Stimulated activated naive CD8-positive, alpha-beta T cell treated with anti-CD3 and anti-CD28 coated beads, Interleukin-15, Interleukin-2, amounts not matched to agents 100 ng/mL and 50 ng/mL, for 24 hours (primary cell): ENCODE results near the gene PPM1J.

Experiments
- H3K27ac Mint-ChIP-seq: one replicate; pipeline ENCODE4 v1.8.0; 2021; ENCODE audit warnings: mild to moderate bottlenecking, mixed read lengths
- H3K27me3 Mint-ChIP-seq: one replicate; pipeline ENCODE4 v1.8.0; 2021; ENCODE audit warnings: mixed read lengths
- H3K36me3 Mint-ChIP-seq: one replicate; pipeline ENCODE4 v1.8.0; 2021; ENCODE audit warnings: low read depth, mixed read lengths
- H3K4me1 Mint-ChIP-seq: one replicate; pipeline ENCODE4 v1.8.0; 2021; ENCODE audit warnings: low read depth, mixed read lengths
- H3K4me3 Mint-ChIP-seq: one replicate; pipeline ENCODE4 v1.8.0; 2021; ENCODE audit warnings: mild to moderate bottlenecking, mixed read lengths
- H3K9me3 Mint-ChIP-seq: one replicate; pipeline ENCODE4 v1.8.0; 2021; ENCODE audit warnings: mixed read lengths

Gene PPM1J

DNA sequence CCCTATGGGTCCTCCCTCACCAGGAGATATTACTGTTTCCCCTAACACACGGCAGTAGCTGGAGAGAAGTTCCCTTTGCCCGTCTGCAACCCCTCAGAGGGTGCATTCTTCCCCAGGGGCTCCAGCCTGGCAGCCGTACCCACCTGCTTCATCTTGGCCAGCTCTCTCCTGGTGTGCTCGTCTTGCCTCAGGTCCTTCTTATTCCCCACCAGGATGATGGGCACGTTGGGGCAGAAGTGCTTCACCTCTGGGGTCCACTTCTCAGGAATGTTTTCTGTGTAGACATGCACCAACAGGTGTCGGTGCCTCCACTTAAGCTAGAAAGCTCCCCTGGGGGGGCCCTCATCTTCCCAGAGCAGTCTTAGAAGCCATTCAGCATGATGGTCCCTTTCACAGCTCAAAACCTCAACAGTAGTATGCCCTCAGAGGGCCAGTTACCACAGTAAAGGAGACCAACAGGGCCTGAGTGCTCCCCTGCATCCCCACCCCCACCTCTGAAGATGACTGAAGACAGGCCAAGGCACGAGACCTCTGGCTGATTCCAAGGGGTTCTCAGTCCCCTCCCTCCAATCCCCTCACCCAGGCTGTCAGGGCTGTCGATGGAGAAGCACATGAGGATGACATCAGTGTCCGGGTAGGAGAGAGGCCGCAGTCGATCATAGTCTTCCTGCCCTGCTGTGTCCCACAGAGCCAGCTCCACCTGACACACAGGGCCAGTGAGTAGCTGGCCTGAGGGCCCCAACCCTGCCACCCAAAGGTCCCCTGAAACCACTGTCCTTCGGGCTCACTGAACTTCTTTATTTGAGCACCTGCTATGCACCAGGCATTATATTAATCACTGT is 12.5 kb downstream of the PPM1J start:
- H3K27ac Mint-ChIP-seq, result peak overlapping the region; percentile 90
- peaks cover 26% of the 10 kb centered on the region for H3K36me3 Mint-ChIP-seq
- H3K27me3 Mint-ChIP-seq, result peaks cover 2% of the 10 kb centered on the region
- H3K9me3 Mint-ChIP-seq, result no peaks in the 10 kb centered on the region
- H3K4me3 Mint-ChIP-seq, result no peak overlapping the region
- peaks cover 73% of the 10 kb centered on the region for H3K4me1 Mint-ChIP-seq

DNA sequence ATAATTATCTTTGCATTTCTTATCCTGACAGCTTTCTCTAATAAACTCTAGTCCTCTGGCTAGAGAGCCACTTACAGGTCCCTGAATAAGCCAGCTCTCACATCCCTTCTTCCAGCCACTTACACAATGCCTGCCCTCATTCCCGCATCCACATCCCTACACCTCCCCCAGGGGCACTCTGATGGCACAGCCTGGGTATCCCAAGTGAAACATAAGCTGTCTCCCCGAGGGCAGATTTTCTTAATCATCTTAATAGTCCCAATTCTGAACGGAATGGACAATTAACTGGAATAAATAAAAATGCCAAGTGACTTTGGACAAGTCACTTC is 13.1 kb downstream of the PPM1J start:
- Mint-ChIP-seq H3K4me3 (no peak overlapping the region), H3K36me3 (peaks cover 26% of the 10 kb centered on the region), H3K4me1 (peaks cover 71% of the 10 kb centered on the region)

DNA sequence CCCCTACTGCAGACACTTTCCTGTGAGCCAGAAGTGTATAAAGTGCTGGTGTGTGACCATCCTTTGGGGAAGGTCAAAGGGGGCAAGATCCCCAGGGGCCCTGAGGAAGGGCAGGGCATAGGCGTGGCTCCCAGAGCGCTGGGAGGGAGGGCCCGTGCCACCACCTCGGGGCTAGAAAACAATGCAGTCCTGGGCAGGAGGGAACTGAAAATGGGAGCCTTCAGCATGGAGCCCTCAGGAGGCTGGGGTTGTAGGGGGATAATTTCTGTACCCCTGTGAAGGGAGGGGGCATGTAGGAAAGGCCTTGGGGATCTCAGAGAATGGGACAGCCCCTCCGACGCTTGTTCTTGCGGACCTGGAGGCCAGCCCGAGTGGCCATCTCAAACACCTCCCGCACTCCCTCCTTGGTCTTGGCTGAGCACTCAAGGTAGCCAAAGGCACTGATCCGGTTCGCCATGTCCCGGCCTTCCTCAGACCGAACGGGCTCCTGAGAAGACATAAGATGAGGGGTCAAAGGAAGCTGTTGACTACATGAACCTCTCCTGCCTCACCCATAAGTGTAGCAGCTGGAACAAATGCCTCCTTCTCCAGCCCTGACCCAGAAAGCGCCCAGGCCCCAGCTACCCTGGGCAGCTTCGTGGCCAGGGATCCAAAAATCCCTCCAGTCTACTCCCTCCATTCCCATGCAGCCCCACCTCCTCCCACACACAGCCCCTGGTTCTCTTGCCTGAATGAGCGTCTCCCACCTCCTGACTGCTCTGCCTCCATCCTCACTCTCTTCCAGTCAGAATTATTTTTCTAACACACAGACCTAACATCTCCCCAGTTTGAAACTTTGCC is 13.7 kb downstream of the PPM1J start:
- peak overlapping the region; percentile 90 for H3K27ac Mint-ChIP-seq
- no peaks in the 10 kb centered on the region for H3K9me3 Mint-ChIP-seq
- no peaks in the 10 kb centered on the region for H3K27me3 Mint-ChIP-seq
- peaks cover 70% of the 10 kb centered on the region for H3K4me1 Mint-ChIP-seq
- H3K36me3 Mint-ChIP-seq, result peaks cover 26% of the 10 kb centered on the region
- H3K4me3 Mint-ChIP-seq, result peak overlapping the region; percentile 66

More for the DNA sequence above, 13.1 kb downstream of the PPM1J start:
- H3K27ac Mint-ChIP-seq, result peak overlapping the region; percentile 90
- no peaks in the 10 kb centered on the region for H3K9me3 Mint-ChIP-seq
- H3K27me3 Mint-ChIP-seq, result no peaks in the 10 kb centered on the region

DNA sequence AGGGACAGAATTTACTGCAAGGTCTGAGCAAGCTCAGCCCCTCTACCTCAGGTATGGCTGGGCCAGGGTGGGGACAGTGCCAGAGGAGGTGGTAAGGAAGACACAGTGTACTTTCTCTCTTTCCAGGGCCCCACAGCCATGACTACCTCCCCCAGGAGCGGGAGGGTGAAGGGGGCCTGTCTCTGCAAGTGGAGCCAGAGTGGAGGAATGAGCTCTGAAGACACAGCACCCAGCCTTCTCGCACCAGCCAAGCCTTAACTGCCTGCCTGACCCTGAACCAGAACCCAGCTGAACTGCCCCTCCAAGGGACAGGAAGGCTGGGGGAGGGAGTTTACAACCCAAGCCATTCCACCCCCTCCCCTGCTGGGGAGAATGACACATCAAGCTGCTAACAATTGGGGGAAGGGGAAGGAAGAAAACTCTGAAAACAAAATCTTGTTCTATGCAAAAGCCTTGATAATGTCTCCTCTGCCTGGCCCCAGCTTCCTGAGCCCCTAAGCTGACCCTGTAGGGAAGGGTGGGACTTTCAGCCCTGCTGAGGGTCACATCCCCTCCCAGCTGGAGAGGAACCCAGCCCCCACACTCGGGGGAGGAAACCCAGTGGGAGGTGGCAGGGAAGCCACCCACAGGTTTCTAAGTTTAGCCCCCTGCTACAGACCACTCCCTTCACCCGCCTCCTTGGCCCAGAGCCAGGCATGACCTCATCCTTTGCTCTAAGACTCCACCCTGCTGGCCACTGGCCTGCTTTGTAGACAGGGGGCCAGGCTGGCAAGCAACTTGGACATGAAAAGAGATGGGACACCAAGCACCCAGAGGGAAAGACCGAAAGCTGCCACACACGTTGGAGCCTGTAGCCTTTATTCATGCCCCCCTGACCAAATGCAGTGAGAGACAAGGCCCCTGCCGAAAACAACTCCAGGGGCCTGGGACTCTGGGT is 14.6 kb downstream of the PPM1J start:
- H3K27me3 Mint-ChIP-seq, result no peaks in the 10 kb centered on the region
- H3K4me3 Mint-ChIP-seq, result peak overlapping the region; percentile 66
- H3K9me3 Mint-ChIP-seq, result no peaks in the 10 kb centered on the region
- peak overlapping the region; percentile 90 for H3K27ac Mint-ChIP-seq
- peaks cover 26% of the 10 kb centered on the region for H3K36me3 Mint-ChIP-seq
- H3K4me1 Mint-ChIP-seq, result peaks cover 61% of the 10 kb centered on the region

DNA sequence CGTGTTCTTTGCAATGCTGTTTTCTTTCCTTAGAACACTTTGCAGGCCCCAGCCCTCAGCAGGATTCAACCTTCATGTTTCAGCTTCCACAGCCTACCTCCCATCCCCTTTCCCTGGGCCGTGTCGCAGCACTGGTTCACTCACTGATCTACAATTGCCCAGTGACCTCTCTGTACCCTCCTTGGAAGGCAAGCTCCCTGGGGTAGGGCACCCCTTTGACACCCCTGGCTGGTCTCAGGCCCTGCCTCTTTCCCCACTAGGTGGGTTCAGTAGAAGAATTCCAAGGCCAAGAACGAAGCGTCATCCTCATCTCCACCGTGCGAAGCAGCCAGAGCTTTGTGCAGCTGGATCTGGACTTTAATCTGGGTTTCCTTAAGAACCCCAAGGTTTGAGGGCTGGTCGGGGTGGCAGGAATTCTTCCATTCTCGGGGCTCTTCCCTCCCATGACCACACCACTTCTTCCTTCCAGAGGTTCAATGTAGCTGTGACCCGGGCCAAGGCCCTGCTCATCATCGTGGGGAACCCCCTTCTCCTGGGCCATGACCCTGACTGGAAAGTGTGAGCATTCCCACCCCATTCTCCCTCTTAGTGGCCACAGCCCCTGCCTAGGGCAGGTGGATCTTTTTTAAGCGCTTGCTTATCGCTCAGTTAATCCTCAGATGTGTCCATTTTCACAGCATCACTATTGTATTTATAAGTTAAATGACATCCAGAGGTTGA is 15.5 kb downstream of the PPM1J start:
- H3K9me3 Mint-ChIP-seq, result no peaks in the 10 kb centered on the region
- H3K4me3 Mint-ChIP-seq, result no peak overlapping the region
- peak overlapping the region; percentile 90 for H3K27ac Mint-ChIP-seq
- H3K27me3 Mint-ChIP-seq, result no peaks in the 10 kb centered on the region
- H3K4me1 Mint-ChIP-seq, result peaks cover 51% of the 10 kb centered on the region
- peaks cover 30% of the 10 kb centered on the region for H3K36me3 Mint-ChIP-seq

GRCh38 chr1:112698366-112699310 is 16.5 kb downstream of the PPM1J start:
- Mint-ChIP-seq H3K27me3 (no peaks in the 10 kb centered on the region), H3K36me3 (peaks cover 30% of the 10 kb centered on the region), H3K4me1 (peaks cover 42% of the 10 kb centered on the region), H3K9me3 (no peaks in the 10 kb centered on the region), H3K4me3 (no peak overlapping the region), H3K27ac (no peak overlapping the region)

DNA sequence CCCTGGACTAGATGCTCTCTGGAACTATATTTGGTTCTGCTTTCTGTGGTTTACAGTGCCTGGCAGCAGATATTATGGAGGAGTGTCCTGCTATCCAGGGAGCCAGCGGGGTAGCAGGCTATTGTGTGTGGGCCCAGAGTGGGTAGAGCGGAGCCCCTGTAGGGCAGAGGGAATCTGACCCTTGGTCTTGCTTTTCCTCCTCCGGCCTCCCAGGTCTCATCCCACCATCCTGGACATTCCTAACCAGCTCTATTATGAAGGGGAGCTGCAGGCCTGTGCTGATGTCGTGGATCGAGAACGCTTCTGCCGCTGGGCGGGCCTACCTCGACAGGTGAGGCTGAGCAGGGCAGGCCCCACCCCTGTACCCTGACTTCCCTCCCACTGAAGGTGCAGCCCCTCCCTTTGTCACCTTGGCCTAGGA is 17.3 kb downstream of the PPM1J start:
- Mint-ChIP-seq H3K4me1 (peaks cover 37% of the 10 kb centered on the region), H3K9me3 (no peaks in the 10 kb centered on the region), H3K4me3 (no peak overlapping the region), H3K27me3 (no peaks in the 10 kb centered on the region), H3K36me3 (peaks cover 31% of the 10 kb centered on the region), H3K27ac (no peak overlapping the region)

- H3K4me3 Mint-ChIP-seq, result no peak overlapping the region
- H3K27me3 Mint-ChIP-seq, result no peaks in the 10 kb centered on the region
- no peaks in the 10 kb centered on the region for H3K9me3 Mint-ChIP-seq
- peaks cover 27% of the 10 kb centered on the region for H3K4me1 Mint-ChIP-seq
- H3K27ac Mint-ChIP-seq, result peak overlapping the region; percentile 31
- H3K36me3 Mint-ChIP-seq, result peaks cover 35% of the 10 kb centered on the region
Observed at GRCh38 chr1:112696578-112697314, 18.4 kb downstream of the PPM1J start.

- H3K36me3 Mint-ChIP-seq, result peaks cover 30% of the 10 kb centered on the region
- H3K27me3 Mint-ChIP-seq, result no peaks in the 10 kb centered on the region
- no peaks in the 10 kb centered on the region for H3K9me3 Mint-ChIP-seq
- peaks cover 12% of the 10 kb centered on the region for H3K4me1 Mint-ChIP-seq
- H3K4me3 Mint-ChIP-seq, result no peak overlapping the region
- H3K27ac Mint-ChIP-seq, result no peak overlapping the region
Observed at GRCh38 chr1:112695276-112695675, 19.9 kb downstream of the PPM1J start.

DNA sequence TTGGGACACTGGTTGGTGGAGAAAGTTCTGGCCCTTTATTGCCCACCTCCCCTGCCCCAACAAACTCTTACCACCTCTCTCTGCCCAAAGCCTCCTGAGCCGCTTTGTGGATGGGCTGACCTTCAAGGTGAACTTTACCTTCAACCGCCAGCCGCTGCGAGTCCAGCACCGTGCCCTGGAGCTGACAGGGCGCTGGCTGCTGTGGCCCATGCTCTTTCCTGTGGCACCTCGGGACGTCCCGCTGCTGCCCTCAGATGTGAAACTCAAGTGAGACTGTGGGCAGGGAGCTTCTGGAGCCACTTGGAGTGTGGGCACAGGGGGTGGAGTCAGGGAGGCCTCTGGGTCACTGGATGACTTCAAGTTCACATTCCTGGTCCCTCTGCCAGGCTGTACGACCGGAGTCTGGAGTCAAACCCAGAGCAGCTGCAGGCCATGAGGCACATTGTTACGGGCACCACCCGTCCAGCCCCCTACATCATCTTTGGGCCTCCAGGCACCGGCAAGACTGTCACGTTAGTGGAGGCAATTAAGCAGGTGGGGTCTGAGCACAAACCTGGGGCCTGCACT is 20.7 kb downstream of the PPM1J start:
- Mint-ChIP-seq H3K4me3 (no peak overlapping the region), H3K27me3 (no peaks in the 10 kb centered on the region), H3K36me3 (peaks cover 30% of the 10 kb centered on the region), H3K9me3 (no peaks in the 10 kb centered on the region), H3K27ac (no peak overlapping the region), H3K4me1 (peaks cover 4% of the 10 kb centered on the region)

DNA sequence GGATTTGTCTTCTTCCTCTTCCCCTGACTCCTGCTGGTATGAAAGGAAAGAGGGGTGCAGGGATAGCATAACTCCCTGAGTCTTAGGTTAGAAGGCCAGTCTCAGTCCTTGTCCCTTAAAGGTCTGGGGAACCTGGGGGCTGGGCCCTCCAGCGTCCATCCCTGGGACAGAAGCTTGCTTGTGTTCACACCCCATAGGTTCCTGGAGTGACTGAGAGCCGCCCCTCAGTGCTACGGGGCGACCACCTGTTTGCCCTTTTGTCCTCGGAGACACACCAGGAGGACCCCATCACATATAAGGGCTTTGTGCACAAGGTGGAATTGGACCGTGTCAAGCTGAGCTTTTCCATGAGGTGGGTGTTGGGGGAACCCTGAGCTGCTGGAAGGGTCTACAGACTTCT is 21.3 kb downstream of the PPM1J start:
- no peak overlapping the region for H3K4me3 Mint-ChIP-seq
- H3K4me1 Mint-ChIP-seq, result no peaks in the 10 kb centered on the region
- no peaks in the 10 kb centered on the region for H3K27me3 Mint-ChIP-seq
- peaks cover 27% of the 10 kb centered on the region for H3K36me3 Mint-ChIP-seq
- H3K9me3 Mint-ChIP-seq, result no peaks in the 10 kb centered on the region
- H3K27ac Mint-ChIP-seq, result no peak overlapping the region

- Mint-ChIP-seq H3K27ac (no peak overlapping the region), H3K4me1 (no peaks in the 10 kb centered on the region), H3K4me3 (no peak overlapping the region), H3K9me3 (no peaks in the 10 kb centered on the region), H3K36me3 (peaks cover 27% of the 10 kb centered on the region), H3K27me3 (no peaks in the 10 kb centered on the region)
Observed at GRCh38 chr1:112692681-112693080, 22.5 kb downstream of the PPM1J start.
